Left forelimb (tissue), 1 donor: ENCODE data around the gene MTOR.
"Not testable (repeated sequence)": the region's sequence is repeated elsewhere in the genome, so short reads cannot be mapped to it uniquely, and the experiment has no call there.

Experiments
- DNase-seq: peaks from one replicate; pipeline ENCODE4 v3.0.0-alpha.2; 2018; ENCODE audit warnings: low spot score

MTOR gene

GRCh38 chr1:11280719-11281376, 18.5 kb upstream of the MTOR start:
- DNase-seq: no peak

- DNase-seq: no peak
Observed at GRCh38 chr1:11279630-11280029, 17.3 kb upstream of the MTOR start.

- no peak for DNase-seq
Observed at GRCh38 chr1:11279152-11279551, 16.8 kb upstream of the MTOR start.

- DNase-seq: no peak
Observed at GRCh38 chr1:11273595-11274234, 11.4 kb upstream of the MTOR start.

- peak; percentile 93 for DNase-seq
Observed at GRCh38 chr1:11272832-11273594, 10.7 kb upstream of the MTOR start, which contains the start of gene UBIAD1. UBIAD1 (plus strand) TSS chr1:11273198; CDS start chr1:11273532, 334 bp downstream.

GRCh38 chr1:11272544-11272831, 10.1 kb upstream of the MTOR start:
- DNase-seq: no peak

GRCh38 chr1:11267350-11268337, 5.3 kb upstream of the MTOR start:
- DNase-seq: not testable (repeated sequence)

GRCh38 chr1:11266268-11267074, 4.1 kb upstream of the MTOR start:
- DNase-seq: no peak

- no peak for DNase-seq
Observed at GRCh38 chr1:11256299-11256698, 6.1 kb downstream of the MTOR start.

GRCh38 chr1:11253226-11253625, 9.1 kb downstream of the MTOR start:
- DNase-seq: no peak

- no peak for DNase-seq
Observed at GRCh38 chr1:11252538-11252937, 9.8 kb downstream of the MTOR start.

GRCh38 chr1:11248169-11248568, 14.2 kb downstream of the MTOR start:
- DNase-seq: no peak

- no peak for DNase-seq
Observed at GRCh38 chr1:11245904-11246719, 16.2 kb downstream of the MTOR start.

- no peak for DNase-seq
Observed at GRCh38 chr1:11245248-11245647, 17.1 kb downstream of the MTOR start.

GRCh38 chr1:11238311-11238710, 24.0 kb downstream of the MTOR start:
- no peak for DNase-seq

- no peak for DNase-seq
Observed at GRCh38 chr1:11237356-11237755, 25.0 kb downstream of the MTOR start.

GRCh38 chr1:11233208-11233607, 29.1 kb downstream of the MTOR start:
- no peak for DNase-seq

- no peak for DNase-seq
Observed at GRCh38 chr1:11229203-11229602, 33.1 kb downstream of the MTOR start.

- no peak for DNase-seq
Observed at GRCh38 chr1:11227106-11228077, 35.0 kb downstream of the MTOR start.
